ENCODE measurements around the gene POLR1G. TPM values are rescaled to one million over a fixed set of nuclear protein-coding genes. Genes with fewer than 3 reads are reported as not detected.

Gene POLR1G
- total RNA-seq, 1 experiment from 2014 or later: 39.6 TPM

DNA sequence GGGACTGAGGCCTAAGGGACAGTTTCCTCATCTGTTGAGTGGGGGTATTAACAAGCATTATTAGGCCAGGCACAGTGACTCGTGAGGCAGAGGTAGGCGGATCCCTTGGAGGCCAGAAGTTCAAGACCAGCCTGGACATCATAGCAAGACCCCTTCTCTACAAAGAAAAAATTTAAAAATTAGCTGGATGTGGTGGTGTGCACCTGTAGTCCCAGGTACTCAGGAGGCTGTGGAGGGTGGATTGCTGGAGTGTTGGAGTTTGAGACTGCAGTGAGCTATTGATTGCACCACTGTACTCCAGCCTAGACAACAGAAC is 50.0 kb downstream of the POLR1G start:
- H3K4me3 ChIP-seq (ENCODE audit: insufficient read depth, low read depth, low read length): no peak overlapping the region
- no peaks in the 10 kb centered on the region for H3K36me3 ChIP-seq (replicated peaks; ENCODE audit: control insufficient read depth, insufficient read depth, low read length)
- no peak for DNase-seq
- H3K27me3 ChIP-seq (ENCODE audit: control insufficient read depth, insufficient read depth, low read length): peaks cover 2% of the 10 kb centered on the region; the same call in 1 of the 2 replicates

DNA sequence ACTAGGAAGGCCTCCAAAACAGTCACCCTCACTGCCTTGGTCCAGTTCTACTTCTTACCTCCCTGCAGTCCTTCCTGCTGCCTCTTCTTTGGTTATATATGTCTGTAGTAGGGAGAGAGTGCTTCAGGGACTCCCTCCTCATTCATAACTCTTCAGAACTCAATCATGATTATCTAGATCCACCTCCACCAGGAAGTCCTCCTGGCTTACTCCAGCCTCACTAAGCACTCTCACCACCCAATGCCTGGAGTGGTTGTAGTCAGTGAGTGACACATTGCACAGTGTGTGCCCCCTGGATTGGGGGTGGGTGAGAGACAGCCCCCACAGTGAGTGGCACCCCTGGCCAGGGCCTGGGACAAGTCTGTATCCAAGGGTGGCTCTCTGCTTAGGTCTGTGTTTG is 51.3 kb downstream of the POLR1G start:
- Histone ChIP-seq H3K36me3 (replicated peaks; ENCODE audit: control insufficient read depth, insufficient read depth, low read length) (no peaks in the 10 kb centered on the region), H3K27me3 (ENCODE audit: control insufficient read depth, insufficient read depth, low read length) (no peaks in the 10 kb centered on the region), H3K4me3 (ENCODE audit: insufficient read depth, low read depth, low read length) (no peak overlapping the region)
- DNase-seq: no peak

Other genes with a start within 250 kb of the POLR1G start
- 0.24 and 0.70 TPM in 2 replicates for gene NKPD1, start 245.7 kb upstream of the POLR1G start, total RNA-seq (2014; rRNA removed; shearing (Covaris generic))
- 39.3 and 47.4 TPM in 2 replicates for gene TRAPPC6A, start 228.4 kb upstream of the POLR1G start, total RNA-seq (2014; rRNA removed; shearing (Covaris generic))
- 3.4 and 4.3 TPM in 2 replicates for gene BLOC1S3, start 227.9 kb upstream of the POLR1G start, total RNA-seq (2014; rRNA removed; shearing (Covaris generic))
- 2.2 and 5.4 TPM in 2 replicates for gene EXOC3L2, start 161.2 kb upstream of the POLR1G start, total RNA-seq (2014; rRNA removed; shearing (Covaris generic))
- 16.1 and 26.5 TPM in 2 replicates for gene MARK4, start 155.4 kb upstream of the POLR1G start, total RNA-seq (2014; rRNA removed; shearing (Covaris generic))
- gene CKM, start 83.8 kb upstream of the POLR1G start, total RNA-seq (2014; rRNA removed; shearing (Covaris generic)): not detected in 2 replicates
- 1.6 and 1.8 TPM in 2 replicates for gene KLC3, start 65.9 kb upstream of the POLR1G start, total RNA-seq (2014; rRNA removed; shearing (Covaris generic))
- gene ERCC2, start 36.1 kb upstream of the POLR1G start, total RNA-seq (2014; rRNA removed; shearing (Covaris generic)): 48.7 and 54.2 TPM in 2 replicates
- gene PPP1R13L, start 1.6 kb upstream of the POLR1G start, total RNA-seq (2014; rRNA removed; shearing (Covaris generic)): 12.8 and 18.9 TPM in 2 replicates
- gene ERCC1, start 17.3 kb downstream of the POLR1G start, total RNA-seq (2014; rRNA removed; shearing (Covaris generic)): 68.5 and 76.6 TPM in 2 replicates
- gene FOSB, start 61.4 kb downstream of the POLR1G start, total RNA-seq (2014; rRNA removed; shearing (Covaris generic)): 1.6 and 10.3 TPM in 2 replicates
- 16.3 and 17.5 TPM in 2 replicates for gene RTN2, start 90.4 kb downstream of the POLR1G start, total RNA-seq (2014; rRNA removed; shearing (Covaris generic))
- gene PPM1N, start 91.8 kb downstream of the POLR1G start, total RNA-seq (2014; rRNA removed; shearing (Covaris generic)): 4.0 and 9.2 TPM in 2 replicates
- 103 and 130 TPM in 2 replicates for gene VASP, start 100.8 kb downstream of the POLR1G start, total RNA-seq (2014; rRNA removed; shearing (Covaris generic))
- 12.6 and 14.2 TPM in 2 replicates for gene OPA3, start 178.2 kb downstream of the POLR1G start, total RNA-seq (2014; rRNA removed; shearing (Covaris generic))
- gene GPR4, start 195.6 kb downstream of the POLR1G start, total RNA-seq (2014; rRNA removed; shearing (Covaris generic)): 0.07 and 0.41 TPM in 2 replicates
- gene EML2, start 232.8 kb downstream of the POLR1G start, total RNA-seq (2014; rRNA removed; shearing (Covaris generic)): 42.5 and 48.6 TPM in 2 replicates